Measurements from ENCODE around the gene TMIE.
"Not testable (repeated sequence)": the region's sequence is repeated elsewhere in the genome, so short reads cannot be mapped to it uniquely, and the experiment has no call there.

TMIE gene

GRCh38 chr3:46685446-46685845 lies 15.7 kb upstream of the TMIE start:
- DNase-seq (ENCODE audit: low read depth): no peak

DNA sequence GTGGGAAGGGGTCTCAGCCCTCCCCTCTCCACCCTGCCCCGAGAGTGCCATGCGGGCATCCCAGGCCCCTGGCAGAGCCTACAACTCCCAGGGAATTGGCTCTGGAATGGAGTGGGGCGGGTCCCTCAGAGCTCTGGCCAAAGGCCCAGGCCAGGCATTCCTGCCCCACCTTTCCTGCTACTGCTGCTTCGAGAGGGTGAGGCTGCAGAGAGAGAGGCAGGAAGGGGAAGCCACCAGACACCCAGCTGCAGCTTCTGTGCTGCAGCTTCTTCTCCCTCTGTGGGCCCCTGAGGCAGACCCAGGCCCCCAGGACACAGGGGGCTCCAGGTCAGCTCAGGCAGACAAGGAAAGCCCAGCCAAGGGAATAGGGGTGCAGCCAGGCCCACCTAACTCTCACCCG lies 10.4 kb upstream of the TMIE start:
- no peak for DNase-seq (ENCODE audit: low read depth)

- DNase-seq (ENCODE audit: low read depth): no peak
These were observed 8.6 kb upstream of the TMIE start for GRCh38 chr3:46692566-46692990.

- DNase-seq (ENCODE audit: low read depth): peak; percentile 52
These were observed 7.9 kb upstream of the TMIE start, which contains the start of gene ALS2CL for GRCh38 chr3:46693038-46693891. Gene ALS2CL, minus strand, starts transcription at chr3:46693679. Its CDS starts 4,239 bp downstream, at chr3:46689440.

DNA sequence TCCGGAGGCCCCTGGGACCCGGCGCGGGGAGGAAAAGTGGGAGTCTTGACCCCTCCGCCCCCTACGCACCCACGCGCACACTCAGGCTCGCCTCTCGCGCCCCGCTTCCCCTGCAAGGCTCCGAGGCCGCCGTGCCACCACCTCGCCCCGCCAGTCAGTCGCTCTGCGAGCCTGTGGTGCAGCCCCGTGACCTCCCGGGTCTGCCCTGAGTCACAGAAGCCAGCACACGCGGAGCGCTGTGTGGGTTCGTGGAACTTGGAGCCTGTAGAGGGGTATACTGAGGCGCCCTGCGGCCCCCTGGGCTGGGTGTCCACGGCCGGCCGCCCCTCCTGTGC lies 7.3 kb upstream of the TMIE start:
- DNase-seq (ENCODE audit: low read depth): no peak

- DNase-seq (ENCODE audit: low read depth): no peak
These were observed 6.7 kb upstream of the TMIE start for GRCh38 chr3:46694520-46694919.

DNA sequence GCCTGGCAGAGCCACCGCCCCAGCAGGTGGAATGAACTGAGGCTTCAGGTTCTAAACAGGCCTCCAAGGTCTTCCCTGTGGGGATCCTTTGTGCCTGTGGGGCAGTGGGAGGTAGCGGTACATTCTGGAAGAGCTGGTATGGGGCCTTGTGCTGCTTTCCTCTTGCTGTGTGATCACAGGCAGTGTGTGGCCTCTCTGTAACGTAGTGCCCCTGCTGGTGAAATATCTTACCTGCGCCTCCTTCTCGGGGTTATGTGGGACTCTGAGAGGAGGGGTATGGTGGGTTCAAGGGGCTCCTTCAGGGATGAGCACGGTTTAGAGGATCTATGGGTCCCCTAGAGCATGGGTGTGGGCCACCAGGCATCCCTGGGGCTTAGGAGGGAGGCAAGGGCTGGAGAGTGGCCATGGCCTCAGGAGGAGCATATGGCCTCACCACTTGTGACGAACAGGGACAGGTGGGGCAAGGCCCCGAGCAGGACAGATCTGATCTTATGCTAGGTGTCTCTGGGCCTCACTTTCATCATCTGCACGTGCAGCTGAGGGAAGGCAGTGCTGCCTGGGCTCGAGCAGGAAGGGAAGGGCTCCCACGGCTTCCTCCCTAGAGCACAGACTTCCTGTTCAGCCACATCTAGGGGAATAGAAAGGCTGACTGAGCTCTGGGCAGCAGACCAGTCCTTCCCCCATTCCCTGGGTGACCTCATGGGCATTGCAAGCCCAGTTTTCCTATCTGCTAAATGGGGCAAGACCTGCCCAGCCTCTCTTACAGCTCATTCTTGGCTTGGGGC lies 5.8 kb upstream of the TMIE start:
- no peak for DNase-seq (ENCODE audit: low read depth)

DNA sequence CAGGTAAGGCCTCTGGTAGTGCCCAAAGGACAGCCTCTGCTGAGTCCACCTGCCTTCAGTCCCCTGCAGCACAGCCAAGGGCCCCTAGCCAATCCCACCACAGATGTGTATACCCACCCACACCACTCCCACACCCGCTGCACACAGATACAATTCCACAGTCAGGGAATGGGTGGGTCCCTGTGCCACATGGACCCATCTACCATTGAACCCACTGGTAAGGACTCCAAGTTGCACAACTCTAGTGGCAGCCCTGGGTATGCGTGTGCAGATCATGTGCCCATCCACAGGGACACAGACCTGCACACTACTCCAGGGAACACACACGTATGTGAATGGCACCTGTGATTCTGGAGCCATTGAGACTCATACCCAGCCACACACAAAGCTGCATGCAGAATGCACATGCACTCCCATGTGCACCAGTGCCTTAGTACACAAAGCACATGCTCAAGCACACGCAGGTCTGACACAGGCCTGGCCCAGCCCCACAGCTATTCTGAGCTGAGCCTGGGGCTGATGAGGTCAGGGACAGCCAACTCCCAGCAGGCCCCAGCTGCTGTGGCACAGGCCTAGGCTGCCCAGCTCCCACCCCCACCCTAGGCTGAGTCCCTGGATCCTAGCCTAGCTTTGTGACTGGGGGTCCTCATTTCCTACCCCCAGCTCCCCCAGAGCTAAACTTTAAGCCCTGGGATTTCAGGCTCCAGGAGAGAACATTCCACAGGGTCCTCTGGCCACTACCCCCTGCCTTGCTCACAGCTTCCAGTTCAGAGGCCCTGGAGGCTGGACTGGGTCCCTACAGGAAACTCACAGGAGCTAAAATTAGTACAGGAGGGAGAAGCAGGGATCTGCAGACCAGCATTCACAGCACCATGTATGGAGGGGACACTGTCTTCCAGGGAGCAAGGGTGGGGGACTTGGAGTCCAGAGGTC lies 5.0 kb upstream of the TMIE start:
- no peak for DNase-seq (ENCODE audit: low read depth)

- no peak for DNase-seq (ENCODE audit: low read depth)
These were observed 1.3 kb upstream of the TMIE start for GRCh38 chr3:46699676-46700523.

- no peak for DNase-seq (ENCODE audit: low read depth)
These were observed 420 bp upstream of the TMIE start for GRCh38 chr3:46700772-46701171.

- no peak for DNase-seq (ENCODE audit: low read depth)
These were observed 1.2 kb downstream of the TMIE start for GRCh38 chr3:46702246-46703012.

DNA sequence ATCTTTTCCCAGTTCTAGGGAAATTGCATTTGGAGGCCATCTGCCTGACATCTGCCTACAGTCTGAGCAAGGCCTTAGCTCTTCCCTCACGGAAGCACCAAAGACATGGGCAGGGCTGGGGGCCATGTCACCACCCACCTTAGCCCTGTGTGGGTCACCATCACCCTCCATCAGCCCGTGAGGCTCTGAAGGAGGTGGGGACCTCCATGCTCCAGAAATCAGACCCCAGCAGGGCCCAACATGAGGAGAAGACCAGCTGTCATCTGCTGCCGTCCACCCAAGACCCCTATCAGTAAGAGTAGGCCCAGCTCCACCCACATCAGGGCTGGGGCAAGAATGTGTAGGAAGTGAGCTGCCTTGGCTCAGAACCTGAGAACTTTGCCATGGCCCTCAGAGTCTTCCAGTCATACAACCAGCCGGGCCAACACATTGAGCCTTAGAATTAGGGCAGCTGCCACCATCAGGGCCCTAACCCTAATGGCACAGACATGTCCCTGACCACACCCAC lies 1.9 kb downstream of the TMIE start:
- DNase-seq (ENCODE audit: low read depth): no peak

GRCh38 chr3:46704346-46704745 lies 3.2 kb downstream of the TMIE start:
- not testable (repeated sequence) for DNase-seq (ENCODE audit: low read depth)

GRCh38 chr3:46705022-46705530 lies 3.9 kb downstream of the TMIE start:
- DNase-seq (ENCODE audit: low read depth): no peak

GRCh38 chr3:46705751-46706552 lies 4.8 kb downstream of the TMIE start:
- no peak for DNase-seq (ENCODE audit: low read depth)

DNA sequence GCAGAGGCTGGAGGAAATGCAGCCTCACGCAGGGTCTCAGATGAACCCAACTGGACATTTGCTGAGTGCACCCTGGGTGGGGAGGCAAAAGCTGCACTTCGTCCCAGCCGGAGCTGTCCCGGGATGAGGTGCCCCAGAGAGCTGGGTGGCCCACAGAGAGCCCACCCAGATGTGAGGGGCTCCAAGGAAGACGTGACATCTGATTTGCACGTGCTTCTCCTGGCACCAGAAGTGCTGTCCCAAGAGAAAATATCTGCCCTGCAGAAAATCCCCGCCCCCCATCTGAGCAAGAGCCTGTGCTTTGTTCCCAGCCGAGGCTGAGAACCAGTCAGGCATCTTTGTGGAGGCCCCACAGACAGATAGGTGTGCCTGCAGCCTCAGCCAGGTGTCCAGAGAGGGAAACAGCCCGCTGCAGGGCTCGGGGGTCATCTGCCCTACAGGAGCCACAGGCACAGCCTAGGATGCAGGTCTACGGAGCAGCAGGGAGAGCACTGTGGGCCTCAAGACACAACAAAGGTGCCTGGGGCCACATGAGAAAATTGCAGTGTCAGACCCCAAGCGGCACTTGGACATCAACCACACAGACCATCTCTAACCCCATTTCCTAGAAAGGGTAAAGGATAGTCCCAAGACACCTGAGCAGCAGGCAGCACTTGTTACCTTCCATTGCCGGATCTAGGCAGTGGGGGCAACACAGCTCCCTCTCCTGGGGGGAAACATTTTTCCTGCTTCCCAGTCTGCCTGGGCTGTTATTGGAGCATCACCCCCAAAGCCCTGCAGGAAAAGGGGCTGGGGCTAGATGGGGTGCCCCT lies 5.8 kb downstream of the TMIE start:
- DNase-seq (ENCODE audit: low read depth): no peak

- no peak for DNase-seq (ENCODE audit: low read depth)
These were observed 6.4 kb downstream of the TMIE start for GRCh38 chr3:46707601-46708011.

All from stimulated activated CD8-positive, alpha-beta memory T cell treated with anti-CD3 and anti-CD28 coated beads, Interleukin-12 subunit alpha, Interleukin-12 subunit beta, amount 100 ng/mL, for 4 hours (primary cell).